ENCODE data around the gene GPN3.
"Not testable (repeated sequence)": the region's sequence is repeated elsewhere in the genome, so short reads cannot be mapped to it uniquely, and the experiment has no call there.

The GPN3 gene

GRCh38 chr12:110444455-110444854 is 23.6 kb downstream of the GPN3 start:
- DNase-seq (ENCODE audit: low read depth in 2 of 2) = no peak

- no peak for DNase-seq (ENCODE audit: low read depth in 2 of 2)
Measured at GRCh38 chr12:110436231-110436630, 31.8 kb downstream of the GPN3 start.

- no peak for DNase-seq (ENCODE audit: low read depth in 2 of 2)
Measured at GRCh38 chr12:110431957-110432587, 36.0 kb downstream of the GPN3 start.

- DNase-seq (ENCODE audit: low read depth in 2 of 2) = not testable (repeated sequence)
Measured at GRCh38 chr12:110429676-110430075, 38.4 kb downstream of the GPN3 start.

- peak in 1 of 2 experiments; percentile 23 for DNase-seq (ENCODE audit: low read depth in 2 of 2)
Measured at GRCh38 chr12:110426406-110426805, 41.7 kb downstream of the GPN3 start.

- DNase-seq (ENCODE audit: low read depth in 2 of 2) = no peak
Measured at GRCh38 chr12:110424237-110424636, 43.8 kb downstream of the GPN3 start.

GRCh38 chr12:110421701-110422100 is 46.4 kb downstream of the GPN3 start:
- DNase-seq (ENCODE audit: low read depth in 2 of 2) = no peak

GRCh38 chr12:110421159-110421661 is 46.8 kb downstream of the GPN3 start:
- no peak for DNase-seq (ENCODE audit: low read depth in 2 of 2)

GRCh38 chr12:110420644-110421043 is 47.4 kb downstream of the GPN3 start:
- DNase-seq (ENCODE audit: low read depth in 2 of 2) = not testable (repeated sequence)

- DNase-seq (ENCODE audit: low read depth in 2 of 2) = not testable (repeated sequence)
Measured at GRCh38 chr12:110417113-110417512, 50.9 kb downstream of the GPN3 start.

GRCh38 chr12:110410086-110410485 is 58.0 kb downstream of the GPN3 start:
- not testable (repeated sequence) for DNase-seq (ENCODE audit: low read depth in 2 of 2)

- not testable (repeated sequence) for DNase-seq (ENCODE audit: low read depth in 2 of 2)
Measured at GRCh38 chr12:110405126-110405662, 62.9 kb downstream of the GPN3 start.

- DNase-seq (ENCODE audit: low read depth in 2 of 2) = peak; percentile 43 to 46
Measured at GRCh38 chr12:110403976-110404682, 63.9 kb downstream of the GPN3 start.

- peak; percentile 87 for DNase-seq (ENCODE audit: low read depth in 2 of 2)
Measured at GRCh38 chr12:110403146-110403975, 64.7 kb downstream of the GPN3 start, which contains the start of gene ANAPC7. Gene ANAPC7 (minus strand): TSS chr12:110403708. CDS start chr12:110403627, 81 bp downstream.

All from fibroblast of skin of left quadriceps (primary cell).